Bone marrow (tissue), 2 donors: ENCODE data around the gene ATP5ME.
A peak's percentile ranks its signal among the peaks of the same experiment; 100 is the strongest.
"Not testable (repeated sequence)": the region's sequence is repeated elsewhere in the genome, so short reads cannot be mapped to it uniquely, and the experiment has no call there.

Experiments
- DNase-seq, 2 donors: peaks; one replicate each; lab custom pipeline; 2025; lab: John Stamatoyannopoulos, UW

The ATP5ME gene

DNA sequence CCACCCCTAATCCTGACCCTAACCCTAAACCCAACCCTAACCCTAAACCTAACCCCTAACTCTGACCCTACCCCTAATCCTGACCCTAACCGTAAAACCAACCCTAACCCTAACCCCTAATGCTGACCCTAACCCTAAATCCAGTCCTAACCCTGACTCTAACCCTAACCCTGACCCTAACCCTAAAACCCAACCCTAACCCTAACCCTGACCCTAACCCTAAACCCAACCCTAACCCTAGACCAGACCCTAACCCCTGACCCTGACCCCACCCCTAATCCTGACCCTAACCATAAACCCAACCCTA lies 30.8 kb upstream of the ATP5ME start:
- DNase-seq = no peak

DNA sequence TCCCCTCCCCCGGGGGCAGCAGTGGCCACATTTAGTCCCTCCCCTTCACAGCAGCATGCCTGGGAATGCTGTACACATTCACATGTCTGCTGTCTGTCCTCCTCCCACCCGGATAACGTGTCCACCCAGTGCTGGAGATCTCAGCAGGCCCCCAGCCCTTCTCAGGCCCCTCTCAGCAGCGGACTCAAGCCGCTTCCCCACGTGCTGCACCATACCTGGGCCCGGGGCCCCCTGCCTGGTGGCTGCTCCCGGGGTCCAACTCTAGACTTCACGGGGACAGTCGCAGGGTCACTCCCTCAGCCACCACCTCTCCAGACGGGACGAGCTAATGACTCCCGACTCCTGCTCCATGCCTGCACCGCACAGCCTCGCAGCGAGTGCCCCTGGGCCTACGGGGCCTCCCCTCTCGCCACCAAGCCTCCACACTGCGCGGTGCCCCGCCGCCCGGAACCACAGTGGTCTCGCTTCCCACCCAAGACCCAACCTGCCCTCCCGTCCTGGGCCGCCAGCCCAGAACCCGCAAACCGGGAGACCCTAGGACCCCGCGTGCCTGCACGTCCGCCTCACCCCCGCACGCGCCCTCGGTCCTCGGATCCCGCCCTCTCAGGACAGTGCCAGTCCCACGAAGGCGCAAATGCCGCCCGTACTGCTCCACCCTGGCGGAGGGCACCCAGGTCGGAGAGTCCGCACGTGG lies 30.3 kb upstream of the ATP5ME start:
- DNase-seq = no peak

DNA sequence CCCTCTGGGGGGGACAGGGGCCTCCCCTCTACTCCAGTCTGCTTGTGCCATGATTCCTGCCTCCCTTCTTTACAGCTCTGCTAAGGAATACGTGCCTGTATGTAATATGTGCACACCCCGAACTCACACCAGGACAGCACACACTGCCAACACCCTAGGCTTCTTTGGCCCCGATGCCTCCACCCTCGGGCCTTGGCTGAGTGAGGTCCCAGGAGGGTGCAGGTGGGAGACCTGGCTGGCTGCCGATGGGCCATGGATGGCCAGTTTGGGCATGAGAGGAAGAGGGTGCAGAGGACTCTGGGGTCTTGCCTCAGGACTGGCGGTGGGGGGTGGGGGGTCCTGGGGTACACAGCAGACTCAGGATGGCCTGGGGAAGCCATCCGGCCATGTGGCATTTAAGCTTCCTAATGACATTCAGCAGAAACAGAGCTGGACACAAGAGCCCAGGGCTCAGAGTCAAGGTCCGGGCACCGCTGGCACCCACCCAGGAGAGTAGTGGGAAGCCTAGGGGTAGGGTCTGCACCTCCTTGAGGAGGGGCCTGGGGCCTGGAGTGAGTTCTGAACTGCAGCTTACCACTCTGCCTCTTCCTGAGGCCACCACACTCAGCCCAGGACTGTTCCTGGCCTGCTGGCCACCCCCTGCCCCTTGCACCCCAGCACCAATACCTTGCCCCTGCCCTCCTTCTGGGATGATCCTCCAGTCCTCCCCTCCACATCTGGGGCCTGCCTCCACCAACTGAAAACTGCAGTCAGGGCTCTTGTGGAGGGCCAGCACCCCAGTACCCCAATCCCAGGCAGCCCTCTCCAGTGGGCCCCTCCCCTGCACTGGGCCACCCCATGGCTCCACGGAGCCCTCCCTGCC lies 29.5 kb upstream of the ATP5ME start:
- no peak for DNase-seq

DNA sequence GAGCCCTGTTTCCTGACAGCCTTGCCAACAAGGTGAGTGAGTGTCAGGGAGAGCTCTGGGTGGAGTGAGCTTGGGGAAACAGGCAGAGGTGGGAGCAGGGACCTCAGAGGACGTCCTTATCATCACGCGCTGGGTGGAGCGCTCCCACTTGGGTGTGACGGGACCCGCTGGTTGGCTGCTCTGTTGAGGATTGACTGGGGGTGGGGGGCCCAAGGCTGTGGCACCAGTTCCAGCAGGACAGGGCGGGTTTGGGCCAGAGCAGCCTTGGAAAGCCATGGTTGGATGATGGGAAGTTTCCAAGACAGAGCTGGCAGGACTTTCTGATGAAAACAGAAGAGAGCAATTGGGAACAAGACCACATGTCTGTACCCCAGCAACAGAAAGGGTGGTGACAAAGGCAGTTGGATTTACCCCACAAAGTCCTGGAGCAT lies 28.6 kb upstream of the ATP5ME start:
- no peak for DNase-seq

DNA sequence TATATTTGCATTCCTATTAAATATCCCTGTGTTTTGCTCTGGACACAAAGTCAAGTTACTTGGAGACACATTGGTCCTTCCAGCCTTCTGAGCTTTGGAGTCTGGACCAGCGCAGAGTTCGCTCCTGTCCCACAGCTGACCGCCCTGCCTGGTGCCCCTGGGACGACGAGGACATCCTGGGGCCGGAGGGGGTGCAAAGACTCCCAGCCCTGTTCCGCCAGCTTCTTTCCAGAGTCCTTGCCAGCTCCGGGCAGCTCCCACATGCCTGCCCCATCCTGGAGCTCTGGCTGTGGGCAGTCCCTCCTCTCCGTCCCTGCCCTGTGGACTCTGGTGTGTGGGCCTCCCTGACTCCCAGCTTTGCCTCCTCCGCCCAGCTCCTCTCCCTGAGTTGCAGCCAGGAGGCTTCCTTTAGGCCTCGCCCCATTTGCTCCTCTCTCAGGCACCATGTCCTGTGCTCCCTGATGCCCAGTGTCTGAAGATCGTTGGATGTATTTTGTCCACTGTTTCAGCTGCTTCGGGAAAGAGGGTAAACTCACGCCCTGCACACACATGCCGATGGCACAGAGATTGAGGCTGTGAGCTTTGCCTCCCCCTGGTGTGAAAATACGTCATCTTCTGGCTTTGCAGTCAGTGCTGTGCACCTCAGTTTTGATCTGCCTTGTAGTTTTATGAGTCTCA lies 26.6 kb upstream of the ATP5ME start:
- no peak for DNase-seq

DNA sequence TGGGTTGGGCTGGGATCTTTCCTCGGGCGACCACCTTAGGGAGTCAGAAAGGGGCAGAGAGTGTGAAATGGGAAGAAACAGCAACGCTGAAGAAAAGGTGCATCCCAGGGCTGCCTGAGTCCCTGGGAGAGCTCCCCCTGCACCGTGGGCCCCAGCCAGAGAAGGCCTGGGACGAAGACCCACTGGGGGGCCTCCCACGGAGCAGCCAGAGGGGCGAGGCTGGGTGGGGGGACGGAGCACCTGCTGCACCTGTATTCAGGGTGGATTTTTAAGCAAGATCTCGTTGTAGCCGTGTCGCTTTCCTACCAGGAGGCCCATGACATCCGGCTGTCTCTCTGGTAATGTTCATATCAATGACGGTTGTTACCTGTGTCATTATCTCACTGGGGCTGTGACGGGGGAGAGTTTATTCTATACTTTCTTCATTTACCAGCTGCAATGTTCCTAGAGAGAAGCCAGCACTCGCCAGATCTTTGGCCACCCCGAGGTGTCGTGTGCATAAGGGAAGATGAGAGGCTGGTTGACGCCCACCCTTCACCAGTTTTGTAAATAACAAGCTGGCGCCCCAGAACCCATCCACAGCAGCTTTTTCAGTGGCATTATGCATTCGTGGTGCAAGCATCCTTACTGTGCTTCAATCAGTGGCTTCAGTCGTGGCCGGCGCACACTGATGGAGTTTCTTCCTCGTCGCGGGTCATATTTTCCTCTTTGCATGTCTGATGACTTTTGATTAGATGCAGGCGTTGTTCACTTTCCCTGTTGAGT lies 25.9 kb upstream of the ATP5ME start:
- no peak for DNase-seq

DNA sequence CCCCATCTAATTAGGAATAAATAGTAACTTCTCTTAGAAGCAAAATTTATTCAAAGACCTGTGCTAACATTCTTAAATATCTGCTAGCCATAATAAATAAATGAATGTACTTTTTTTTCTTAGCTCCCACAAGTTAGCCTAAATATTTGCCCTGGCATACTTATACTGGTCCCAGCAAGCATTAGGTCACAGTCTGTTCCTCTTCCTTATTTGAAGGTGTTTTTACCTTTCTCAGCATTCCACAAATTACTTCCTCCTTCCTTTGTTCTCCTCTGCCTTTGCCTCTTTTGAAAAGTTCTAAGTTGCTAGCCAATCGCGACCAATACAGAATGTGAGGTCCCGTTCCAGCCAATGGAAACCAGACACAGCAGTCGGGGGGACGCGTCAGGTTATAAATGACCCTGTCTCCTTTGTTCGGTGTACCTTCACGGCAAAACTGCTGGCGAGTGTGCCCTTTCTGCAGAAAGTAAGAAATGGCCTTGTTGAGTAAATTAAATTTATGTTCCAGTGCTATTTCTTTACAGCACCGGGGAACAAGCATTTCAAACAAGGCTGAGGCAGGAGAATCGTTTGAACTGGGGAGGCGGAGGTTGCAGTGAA lies 20.4 kb upstream of the ATP5ME start:
- DNase-seq = not testable (repeated sequence)

DNA sequence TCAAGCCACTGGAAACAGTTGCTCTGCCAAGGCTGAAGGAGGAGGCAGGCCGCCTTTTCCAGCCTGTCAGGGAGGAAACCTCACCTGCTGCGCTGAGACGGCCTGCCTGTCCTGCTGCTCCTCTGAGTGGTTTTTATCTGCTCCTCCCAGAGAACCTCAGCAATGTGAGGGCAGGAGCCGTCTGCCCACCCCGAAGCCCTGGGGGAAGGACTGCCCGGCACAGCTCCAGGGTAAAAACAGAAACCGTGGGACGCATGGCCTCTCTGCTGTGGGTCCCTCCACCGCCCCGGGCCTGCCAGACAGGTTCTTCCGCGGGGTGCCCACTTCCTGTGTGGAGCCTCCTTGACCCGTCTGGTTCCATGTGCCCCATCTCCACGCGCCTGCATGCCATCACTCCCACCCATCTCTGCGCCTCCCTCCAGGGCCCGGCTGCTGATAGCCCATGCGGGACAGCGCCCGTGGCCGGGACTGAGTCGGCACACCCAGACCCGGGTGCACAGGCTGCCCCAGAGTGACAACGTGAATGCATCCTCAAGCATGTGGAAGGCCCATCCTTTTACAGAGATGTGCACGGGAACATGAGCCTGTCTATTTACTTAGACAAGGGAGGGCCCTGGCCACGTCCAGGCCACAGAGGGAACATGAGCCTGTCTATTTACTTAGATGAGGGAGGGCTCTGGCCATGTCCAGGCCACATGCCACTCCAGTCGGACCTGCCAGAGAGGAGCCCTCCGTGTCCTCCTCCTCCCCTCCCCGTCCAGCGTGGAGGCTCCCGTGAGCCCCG lies 18.9 kb upstream of the ATP5ME start:
- DNase-seq = no peak

DNA sequence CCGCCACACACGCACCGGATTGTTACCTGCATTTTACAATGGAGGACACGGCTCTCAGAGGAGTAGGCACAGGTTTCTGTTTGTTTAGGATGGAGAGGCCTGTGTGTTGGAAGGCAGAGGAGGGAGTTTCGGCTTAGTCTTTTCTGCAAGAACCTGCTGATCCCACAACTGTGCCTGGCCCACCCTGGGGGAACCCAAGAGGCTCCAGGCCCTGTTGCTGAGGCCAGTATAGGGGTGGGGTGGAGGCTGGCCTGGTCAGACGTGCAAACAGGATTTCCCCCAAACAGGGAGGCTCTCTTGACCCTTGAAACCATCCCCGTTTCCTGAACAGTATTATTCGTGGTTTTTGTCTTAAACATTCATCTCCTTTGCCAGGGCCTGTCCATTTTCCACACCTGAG lies 15.6 kb upstream of the ATP5ME start:
- DNase-seq = no peak

DNA sequence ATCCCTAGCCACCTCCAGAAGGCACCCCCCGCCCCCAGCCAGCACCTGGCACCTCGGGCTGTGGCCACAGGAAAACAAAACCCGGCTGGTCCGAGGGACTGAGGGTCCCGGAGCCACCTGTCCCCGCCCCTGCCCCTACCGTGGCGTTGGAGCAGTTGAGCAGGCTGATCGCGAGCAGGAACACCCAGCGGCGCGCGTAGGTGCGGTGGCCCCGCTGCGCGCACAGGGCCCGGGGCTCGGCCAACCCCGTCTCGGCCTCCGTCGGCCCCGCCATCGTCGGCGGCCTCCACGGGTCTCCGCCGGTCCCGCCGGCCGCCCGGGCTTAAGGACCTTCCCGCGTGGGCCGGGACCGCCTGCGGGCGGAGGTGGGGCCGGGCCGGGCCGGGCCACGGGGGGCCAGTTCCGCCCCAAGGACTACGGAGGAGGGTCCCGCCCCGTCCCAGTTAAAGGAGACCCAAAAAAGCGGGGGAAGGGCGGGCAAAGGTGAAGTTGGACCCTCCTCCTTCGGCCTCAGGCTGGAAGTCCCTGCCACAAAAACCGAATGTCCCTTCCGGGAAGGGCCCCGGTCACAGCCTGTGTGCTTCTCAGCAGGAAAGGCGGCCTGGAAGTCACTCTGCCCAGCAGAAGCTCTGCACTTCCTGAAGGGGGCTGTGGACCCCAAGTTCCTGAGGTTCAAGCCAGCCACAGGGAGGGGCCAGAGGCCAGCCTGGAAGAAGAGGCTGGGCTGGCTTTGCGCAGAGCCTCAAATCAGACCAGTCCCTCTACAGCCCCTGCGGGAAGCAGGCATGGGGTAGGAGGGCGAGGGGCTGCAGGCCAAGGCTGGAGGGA lies 15.0 kb upstream of the ATP5ME start, which contains the start of gene SLC49A3:
SLC49A3 (minus strand) TSS at position 298 of the 828 bp plus-strand sequence; CDS start at position 274, 24 bp downstream.
- DNase-seq = peak in 1 of 2 donors; percentile 12

DNA sequence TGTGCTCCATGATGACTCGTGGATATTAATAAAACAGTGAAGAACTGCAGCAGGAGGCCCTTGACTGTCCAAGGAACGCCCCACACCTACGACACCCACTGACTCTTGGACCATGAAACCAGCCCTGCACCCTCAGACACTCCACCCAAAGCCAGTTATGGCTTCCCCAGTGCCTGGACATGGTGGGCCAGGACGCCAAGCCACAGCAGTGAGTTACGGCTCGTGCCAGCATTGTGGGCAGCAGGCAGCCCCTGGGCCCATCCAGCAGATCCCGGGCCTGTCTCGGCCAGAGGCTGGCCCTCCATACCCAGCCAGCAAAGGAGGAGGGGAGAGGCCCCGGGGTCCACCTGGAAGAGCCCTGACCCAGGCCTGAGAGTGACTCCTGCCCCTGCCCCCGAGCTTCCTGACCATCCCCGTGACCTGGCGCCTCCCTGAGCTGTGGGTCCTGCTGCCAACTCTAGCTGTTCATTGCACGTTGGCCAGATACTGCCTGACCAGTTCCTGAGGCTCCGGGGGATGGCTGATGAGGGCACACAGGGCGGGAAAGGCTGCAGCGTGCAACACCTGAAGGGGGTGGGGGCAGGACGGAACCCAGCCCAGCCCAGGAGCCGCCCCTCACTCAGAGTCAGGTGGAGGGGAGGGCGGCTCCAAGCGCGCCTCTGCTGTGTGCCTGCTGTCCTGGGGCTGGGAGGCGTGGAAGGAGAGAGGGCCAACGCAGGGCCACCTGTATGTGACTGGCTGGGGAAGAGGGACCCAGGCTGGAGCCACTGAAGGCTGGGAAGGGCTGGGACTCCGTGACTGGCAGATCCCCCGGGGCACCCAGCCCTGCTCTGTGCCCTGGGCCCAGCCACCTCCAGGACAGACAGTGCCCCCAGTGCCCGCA lies 14.1 kb upstream of the ATP5ME start:
- no peak for DNase-seq

DNA sequence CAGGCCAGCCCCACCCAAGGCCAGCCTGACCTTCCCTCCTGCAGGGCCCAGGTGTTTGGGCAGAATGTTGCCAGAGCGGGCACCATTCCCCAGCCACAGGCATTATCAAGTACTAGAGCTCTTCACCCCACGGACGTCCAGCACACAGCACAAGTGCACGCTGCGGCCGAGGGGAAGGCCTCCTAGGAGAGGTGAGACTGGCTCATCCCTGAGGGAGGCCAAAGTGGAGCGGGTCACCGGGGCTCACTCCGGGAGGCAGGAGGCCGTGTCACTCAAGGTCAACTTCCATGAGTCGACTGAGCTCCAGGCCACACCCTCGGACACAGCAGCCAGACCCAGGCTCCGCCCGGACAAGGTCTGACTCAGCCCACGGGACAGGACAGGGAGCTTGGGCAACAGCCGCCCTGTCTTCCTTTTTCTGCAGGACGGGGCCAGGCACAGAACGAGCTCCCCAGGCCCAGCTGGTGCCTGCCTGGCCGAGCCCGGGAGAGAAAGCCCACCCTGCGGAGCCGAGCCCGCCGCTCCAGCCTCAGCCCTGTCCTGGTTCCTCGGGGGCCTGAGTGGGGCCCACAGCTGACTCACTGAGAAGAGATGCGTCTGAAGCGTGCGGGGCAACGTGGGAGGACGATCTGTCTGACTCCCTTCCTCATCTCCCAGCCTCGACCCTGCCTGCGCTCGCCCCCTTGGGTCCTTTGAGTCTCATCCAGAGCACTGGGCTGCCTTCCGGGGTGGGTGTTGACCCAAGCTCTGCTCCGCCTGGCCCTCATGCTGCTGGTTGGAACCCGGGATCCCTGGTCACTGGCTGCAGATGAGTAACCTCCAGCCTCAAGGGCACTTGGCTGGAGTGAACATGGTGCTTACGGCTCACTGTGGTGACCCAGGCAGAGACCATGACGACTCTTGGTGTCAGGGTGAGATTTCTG lies 13.2 kb upstream of the ATP5ME start:
- DNase-seq = peak in 1 of 2 donors; percentile 62

DNA sequence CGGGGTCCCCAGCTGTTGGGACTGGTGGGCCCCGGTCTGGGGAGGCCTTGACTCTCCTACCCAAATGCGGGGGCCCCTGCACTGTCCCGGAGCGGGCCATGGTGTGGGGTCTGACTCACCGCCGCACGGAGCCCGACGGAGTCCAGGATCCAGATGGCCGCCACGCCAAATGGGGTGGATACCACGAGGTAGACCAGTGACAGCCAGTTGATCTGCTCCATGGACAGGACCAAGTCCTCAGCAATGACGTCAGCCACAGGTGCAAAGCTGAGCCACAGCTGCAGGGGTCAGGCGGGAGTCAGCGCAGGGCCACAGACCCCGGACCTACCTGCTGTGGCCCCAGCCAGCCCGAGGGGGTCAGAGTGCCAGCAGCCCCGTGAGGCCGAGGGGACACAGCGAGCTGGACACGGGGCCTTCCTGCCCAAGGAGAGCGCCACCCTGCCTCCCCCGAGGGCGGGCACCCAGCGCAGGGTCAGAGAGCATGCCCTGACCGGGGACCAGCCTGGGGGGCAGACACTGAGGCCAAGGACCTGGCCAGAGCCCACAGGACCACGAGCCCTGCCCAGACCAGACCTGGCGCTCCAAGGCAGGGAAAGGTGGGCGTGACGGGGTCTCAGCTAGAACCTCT lies 12.5 kb upstream of the ATP5ME start:
- DNase-seq = no peak

DNA sequence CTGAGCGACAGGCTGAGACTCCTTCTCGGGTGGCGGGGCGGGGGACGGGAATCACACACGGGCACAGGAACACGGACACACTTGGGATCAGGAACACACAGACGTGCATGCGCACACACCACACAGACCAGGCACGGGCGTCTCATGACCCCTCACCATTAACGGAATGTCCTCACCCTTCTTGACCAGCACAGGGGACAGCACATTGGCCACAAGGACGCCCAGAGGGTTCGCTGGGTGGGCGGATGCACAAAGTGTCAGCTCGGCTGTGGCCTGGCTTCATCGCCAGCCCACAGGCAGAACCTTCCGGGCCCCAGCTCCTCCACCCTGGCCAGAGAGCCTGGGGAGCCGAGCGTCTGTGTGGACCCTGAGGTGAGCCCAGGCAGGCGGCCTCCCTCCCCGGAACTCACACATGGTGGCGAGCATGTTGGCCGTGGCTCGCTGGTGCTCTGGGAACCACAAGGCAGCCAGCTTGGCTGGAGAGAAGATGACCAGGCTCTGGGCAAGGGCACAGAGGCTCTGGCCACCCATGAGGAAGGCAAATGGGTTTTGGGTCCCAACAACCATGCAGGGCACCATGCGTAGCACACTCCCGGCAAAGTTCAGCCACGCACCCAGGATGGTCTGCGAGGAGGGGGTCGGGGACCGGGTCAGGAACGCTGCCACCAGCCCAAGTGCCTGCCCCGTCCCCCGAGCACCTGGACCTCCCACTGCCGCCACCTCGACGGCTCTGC lies 11.8 kb upstream of the ATP5ME start:
- DNase-seq = no peak

DNA sequence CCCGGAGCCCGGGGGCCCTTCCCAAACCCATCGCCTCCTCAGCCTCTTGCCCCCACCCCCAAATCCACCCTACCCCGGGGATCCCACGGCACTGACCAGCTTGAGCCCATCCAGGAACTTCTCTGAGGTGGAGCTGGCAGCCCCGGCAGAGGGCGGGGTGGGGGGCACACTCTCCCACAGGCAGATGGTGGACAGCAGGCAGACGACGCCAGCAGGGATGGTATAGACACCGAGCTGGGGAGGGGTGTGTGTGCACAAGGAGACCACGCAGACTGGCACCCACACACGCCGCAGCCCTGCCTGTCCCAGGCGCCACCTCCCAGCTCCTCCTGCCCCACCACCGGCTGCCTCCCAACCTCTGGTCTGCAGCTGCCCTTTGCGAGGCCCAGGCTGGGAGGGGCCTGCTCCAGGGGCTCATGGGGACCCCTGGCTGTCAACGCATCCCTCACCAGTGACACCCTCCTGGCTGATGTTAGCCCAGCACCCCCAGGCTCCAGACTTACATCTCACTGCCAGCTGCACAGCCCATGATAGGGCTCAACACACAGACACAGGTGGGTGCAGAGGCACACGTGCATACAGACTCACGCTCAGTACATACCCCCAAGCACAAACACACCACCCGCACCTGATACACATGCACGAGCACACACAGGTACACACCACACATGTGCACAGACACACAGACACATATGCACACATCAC lies 10.7 kb upstream of the ATP5ME start:
- DNase-seq = no peak
